H1 (cell line): ENCODE measurements around the gene PVR. TPM values are rescaled to one million over a fixed set of nuclear protein-coding genes. Genes with fewer than 3 reads are reported as not detected.
A peak's percentile ranks its signal among the peaks of the same experiment; 100 is the strongest.

Experiments used
- KDM5A ChIP-seq: fragments of 200-600 bp; IDR thresholded peaks from 2 replicates; pipeline ENCODE4 v1.7.1; 2012; ENCODE audit warnings: mild to moderate bottlenecking, low read length, inconsistent platforms, mixed read lengths
- POLR2A ChIP-seq, 2 experiments: IDR thresholded peaks; 1 replicate in 1 of 2; 2 replicates in 1 of 2; pipeline ENCODE4 v1.6.1; 2011; ENCODE audit warnings: low read depth in 2 of 2, low read length in 2 of 2, mild to moderate bottlenecking in 2 of 2; ENCODE audit errors: control extremely low read depth in 1 of 2
- RAD21 ChIP-seq, 2 experiments: IDR thresholded peaks in 1 of 2; conservative IDR thresholded peaks in 1 of 2; 2 replicates each; pipeline ENCODE4 v1.6.1; 2011; ENCODE audit warnings: low read depth in 2 of 2, low read length in 2 of 2, improper control_type of control experiment in 1 of 2, inconsistent platforms in 1 of 2, mild to moderate bottlenecking in 1 of 2, moderate library complexity in 1 of 2
- polyA plus RNA-seq, 7 experiments: library from polyadenylated mRNA; depleted of rRNA in 3 of 7; stranded (reverse) in 5 of 7; unstranded in 2 of 7; fragments of >200 nt in 5 of 7; fragments of 200-250 nt in 2 of 7; gene quantifications; 1 replicate in 5 of 7; 2 replicates in 1 of 7; 4 replicates in 1 of 7; pipeline versions ENCODE4 v1.2.1 to v1.2.3, GENCODE V29; 2011 to 2013; ENCODE audit warnings: missing spikeins in 2 of 7, mixed read lengths in 2 of 7
- total RNA-seq: library from RNA; stranded (reverse); fragmentation: NEBNext Ultra II Directional; extraction: Animal tissue kit (Norgen Biotek cat#: 25700); gene quantifications from 2 replicates; pipeline ENCODE4 v1.2.1, GENCODE V29; 2021
- TF ChIP-seq, protein P1 (sequence below): IDR thresholded peaks from 2 replicates; pipeline ENCODE4 v1.6.1; 2012; ENCODE audit warnings: inconsistent platforms
- TF ChIP-seq, protein P2 (sequence below): fragments of 300-600 bp; sonication (generic); IDR thresholded peaks from 2 replicates; pipeline ENCODE4 v1.7.1; 2012; ENCODE audit warnings: low read length, moderate library complexity, mild to moderate bottlenecking, inconsistent platforms; ENCODE audit not compliant: insufficient replicate concordance

The PVR gene
- total and polyA plus RNA-seq, 2 of the 8 experiments (the other 6 are each of a cell fraction or from before 2014, with no cell fraction given) = 13.3 to 14.8 TPM

DNA sequence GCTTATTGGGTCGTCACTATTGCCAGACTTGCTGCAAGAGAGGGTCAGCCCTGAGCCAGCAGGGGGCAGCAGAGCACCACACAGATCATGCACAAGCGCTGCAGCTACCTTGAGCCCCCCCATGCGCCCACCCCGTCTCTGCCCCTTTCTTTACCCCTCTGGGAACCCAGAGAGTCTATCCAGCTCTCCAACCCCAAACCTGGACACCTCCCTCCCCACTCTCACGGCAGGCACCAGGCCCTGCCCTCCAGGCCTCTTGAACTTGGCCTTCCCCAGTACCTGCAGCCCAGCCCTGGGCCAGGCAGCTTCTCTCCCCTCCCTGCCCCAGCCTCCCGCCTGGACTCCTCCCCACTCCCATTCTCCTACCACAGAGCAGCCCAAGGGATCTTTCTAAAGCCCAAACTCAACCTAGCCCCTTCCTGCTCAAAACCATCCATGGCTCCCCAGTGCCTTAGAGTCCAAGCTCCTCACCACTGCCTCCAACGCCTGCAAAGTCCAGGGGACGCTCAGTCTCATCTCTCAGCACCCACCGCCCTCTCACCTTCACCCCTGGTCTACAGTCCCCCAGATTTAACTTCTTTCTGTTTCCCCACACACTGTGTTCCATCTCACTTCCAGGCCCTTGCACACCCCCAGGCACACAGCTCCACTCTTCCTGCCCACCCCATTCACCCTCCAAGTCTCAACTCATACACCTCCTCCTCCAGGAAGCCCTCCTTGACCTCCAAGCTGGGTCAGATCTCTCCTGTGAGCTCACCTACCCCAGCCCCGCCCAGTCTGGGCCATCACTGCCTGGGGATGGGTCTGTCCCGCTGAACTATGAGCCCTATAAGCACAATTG is 45.8 kb downstream of the PVR start (continued):
- TF ChIP-seq, protein P1, sequence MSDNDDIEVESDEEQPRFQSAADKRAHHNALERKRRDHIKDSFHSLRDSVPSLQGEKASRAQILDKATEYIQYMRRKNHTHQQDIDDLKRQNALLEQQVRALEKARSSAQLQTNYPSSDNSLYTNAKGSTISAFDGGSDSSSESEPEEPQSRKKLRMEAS = no peak
- TF ChIP-seq KDM5A = no peak
- no peak for TF ChIP-seq POLR2A (IDR thresholded peaks at IDR 0.05; ENCODE audit: control extremely low read depth in 1 of 2, low read depth in 2 of 2, low read length in 2 of 2)
- TF ChIP-seq, protein P2, sequence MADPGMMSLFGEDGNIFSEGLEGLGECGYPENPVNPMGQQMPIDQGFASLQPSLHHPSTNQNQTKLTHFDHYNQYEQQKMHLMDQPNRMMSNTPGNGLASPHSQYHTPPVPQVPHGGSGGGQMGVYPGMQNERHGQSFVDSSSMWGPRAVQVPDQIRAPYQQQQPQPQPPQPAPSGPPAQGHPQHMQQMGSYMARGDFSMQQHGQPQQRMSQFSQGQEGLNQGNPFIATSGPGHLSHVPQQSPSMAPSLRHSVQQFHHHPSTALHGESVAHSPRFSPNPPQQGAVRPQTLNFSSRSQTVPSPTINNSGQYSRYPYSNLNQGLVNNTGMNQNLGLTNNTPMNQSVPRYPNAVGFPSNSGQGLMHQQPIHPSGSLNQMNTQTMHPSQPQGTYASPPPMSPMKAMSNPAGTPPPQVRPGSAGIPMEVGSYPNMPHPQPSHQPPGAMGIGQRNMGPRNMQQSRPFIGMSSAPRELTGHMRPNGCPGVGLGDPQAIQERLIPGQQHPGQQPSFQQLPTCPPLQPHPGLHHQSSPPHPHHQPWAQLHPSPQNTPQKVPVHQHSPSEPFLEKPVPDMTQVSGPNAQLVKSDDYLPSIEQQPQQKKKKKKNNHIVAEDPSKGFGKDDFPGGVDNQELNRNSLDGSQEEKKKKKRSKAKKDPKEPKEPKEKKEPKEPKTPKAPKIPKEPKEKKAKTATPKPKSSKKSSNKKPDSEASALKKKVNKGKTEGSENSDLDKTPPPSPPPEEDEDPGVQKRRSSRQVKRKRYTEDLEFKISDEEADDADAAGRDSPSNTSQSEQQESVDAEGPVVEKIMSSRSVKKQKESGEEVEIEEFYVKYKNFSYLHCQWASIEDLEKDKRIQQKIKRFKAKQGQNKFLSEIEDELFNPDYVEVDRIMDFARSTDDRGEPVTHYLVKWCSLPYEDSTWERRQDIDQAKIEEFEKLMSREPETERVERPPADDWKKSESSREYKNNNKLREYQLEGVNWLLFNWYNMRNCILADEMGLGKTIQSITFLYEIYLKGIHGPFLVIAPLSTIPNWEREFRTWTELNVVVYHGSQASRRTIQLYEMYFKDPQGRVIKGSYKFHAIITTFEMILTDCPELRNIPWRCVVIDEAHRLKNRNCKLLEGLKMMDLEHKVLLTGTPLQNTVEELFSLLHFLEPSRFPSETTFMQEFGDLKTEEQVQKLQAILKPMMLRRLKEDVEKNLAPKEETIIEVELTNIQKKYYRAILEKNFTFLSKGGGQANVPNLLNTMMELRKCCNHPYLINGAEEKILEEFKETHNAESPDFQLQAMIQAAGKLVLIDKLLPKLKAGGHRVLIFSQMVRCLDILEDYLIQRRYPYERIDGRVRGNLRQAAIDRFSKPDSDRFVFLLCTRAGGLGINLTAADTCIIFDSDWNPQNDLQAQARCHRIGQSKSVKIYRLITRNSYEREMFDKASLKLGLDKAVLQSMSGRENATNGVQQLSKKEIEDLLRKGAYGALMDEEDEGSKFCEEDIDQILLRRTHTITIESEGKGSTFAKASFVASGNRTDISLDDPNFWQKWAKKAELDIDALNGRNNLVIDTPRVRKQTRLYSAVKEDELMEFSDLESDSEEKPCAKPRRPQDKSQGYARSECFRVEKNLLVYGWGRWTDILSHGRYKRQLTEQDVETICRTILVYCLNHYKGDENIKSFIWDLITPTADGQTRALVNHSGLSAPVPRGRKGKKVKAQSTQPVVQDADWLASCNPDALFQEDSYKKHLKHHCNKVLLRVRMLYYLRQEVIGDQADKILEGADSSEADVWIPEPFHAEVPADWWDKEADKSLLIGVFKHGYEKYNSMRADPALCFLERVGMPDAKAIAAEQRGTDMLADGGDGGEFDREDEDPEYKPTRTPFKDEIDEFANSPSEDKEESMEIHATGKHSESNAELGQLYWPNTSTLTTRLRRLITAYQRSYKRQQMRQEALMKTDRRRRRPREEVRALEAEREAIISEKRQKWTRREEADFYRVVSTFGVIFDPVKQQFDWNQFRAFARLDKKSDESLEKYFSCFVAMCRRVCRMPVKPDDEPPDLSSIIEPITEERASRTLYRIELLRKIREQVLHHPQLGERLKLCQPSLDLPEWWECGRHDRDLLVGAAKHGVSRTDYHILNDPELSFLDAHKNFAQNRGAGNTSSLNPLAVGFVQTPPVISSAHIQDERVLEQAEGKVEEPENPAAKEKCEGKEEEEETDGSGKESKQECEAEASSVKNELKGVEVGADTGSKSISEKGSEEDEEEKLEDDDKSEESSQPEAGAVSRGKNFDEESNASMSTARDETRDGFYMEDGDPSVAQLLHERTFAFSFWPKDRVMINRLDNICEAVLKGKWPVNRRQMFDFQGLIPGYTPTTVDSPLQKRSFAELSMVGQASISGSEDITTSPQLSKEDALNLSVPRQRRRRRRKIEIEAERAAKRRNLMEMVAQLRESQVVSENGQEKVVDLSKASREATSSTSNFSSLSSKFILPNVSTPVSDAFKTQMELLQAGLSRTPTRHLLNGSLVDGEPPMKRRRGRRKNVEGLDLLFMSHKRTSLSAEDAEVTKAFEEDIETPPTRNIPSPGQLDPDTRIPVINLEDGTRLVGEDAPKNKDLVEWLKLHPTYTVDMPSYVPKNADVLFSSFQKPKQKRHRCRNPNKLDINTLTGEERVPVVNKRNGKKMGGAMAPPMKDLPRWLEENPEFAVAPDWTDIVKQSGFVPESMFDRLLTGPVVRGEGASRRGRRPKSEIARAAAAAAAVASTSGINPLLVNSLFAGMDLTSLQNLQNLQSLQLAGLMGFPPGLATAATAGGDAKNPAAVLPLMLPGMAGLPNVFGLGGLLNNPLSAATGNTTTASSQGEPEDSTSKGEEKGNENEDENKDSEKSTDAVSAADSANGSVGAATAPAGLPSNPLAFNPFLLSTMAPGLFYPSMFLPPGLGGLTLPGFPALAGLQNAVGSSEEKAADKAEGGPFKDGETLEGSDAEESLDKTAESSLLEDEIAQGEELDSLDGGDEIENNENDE = no peak
- peak; percentile 90 to 91 for TF ChIP-seq RAD21 (IDR thresholded peaks at IDR 0.05 in 1 of 2, conservative IDR thresholded peaks at IDR 0.05 in 1 of 2; ENCODE audit: low read depth in 2 of 2, low read length in 2 of 2)
